ENCODE measurements around the gene EGLN1.

EGLN1 gene

DNA sequence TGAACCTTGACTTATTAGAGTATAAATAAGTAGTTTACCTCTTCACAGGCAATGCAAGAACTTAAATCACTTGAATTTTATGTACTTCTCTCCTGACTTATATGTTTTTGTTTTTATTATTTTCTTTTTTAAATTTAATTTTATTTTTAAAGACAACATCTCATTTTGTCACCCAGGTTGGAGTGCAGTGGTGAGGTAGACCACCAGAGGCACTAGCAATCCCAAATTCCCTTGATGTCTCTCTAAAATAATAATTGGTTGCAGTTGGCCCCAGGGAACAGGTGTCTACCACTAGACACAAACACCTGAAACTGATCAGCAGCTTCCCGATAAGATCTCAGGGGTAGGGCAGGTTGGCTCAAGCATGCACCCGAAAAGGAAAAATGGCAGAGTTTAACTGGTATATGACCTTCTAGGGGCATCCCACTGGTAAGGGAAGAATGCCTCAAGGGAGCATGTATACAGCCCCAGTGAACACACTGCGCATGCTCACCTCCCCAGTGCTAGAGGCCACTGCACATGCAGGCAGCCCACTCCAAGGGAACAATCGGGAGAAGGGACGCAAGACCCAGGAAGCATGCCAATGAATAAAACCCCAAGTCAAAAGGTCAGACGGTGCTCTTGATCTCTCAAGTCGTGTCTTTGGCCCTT is 99.1 kb downstream of the EGLN1 start:
- DNase-seq = no peak

DNA sequence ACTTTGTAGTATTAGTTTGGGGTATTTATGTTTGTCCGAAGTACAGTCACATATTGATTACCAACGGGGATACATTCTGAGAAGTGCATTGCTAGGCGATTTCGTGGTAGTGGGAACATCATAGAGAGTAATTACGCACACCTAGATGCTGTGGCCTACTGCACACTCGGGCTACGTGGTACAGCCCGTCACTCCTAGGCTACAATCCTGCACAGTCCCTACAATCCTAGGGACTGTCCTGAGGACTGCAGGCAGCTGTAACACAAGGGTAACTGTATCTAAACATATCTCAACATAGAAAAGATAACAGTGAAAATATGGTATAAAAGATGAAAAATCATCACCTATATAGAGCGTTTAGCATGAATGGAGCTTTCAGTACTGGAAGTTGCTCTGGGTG is 103.0 kb downstream of the EGLN1 start:
- no peak for DNase-seq

DNA sequence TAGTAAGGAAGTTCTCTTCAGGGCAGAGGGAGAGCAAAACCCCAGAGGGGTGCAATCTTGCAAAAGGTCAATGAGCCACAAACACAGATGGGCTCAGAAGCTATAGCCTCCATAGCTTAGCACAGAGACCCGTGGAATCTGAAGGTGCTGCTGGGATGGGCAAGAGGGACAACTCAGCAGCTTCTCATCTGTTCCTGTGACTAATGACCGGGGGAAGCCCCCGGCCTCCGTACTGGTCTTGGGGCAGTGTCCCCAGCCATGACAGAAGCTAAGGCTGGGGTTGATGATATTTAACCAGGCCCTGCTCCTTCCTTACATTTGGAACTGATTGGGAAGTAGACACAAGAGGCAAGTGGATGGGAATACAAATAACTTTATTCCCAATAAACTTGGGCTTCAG is 103.5 kb downstream of the EGLN1 start:
- DNase-seq = no peak

DNA sequence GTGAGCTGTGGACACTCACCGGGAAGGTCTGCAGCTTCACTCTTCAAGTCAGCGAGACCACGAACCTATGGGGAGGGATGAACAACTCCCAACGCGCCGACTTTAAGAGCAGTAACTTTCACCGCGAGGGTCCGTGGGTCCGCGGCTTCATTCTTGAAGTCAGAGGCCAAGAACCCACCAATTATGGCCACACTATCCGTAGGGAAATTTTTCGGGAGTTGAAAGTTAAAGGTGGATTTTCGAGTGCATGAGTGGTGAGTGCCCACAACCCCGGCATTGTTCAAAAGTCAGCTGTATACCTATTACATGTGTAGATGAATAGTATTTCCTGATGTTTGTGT is 104.1 kb downstream of the EGLN1 start:
- DNase-seq = no peak

DNA sequence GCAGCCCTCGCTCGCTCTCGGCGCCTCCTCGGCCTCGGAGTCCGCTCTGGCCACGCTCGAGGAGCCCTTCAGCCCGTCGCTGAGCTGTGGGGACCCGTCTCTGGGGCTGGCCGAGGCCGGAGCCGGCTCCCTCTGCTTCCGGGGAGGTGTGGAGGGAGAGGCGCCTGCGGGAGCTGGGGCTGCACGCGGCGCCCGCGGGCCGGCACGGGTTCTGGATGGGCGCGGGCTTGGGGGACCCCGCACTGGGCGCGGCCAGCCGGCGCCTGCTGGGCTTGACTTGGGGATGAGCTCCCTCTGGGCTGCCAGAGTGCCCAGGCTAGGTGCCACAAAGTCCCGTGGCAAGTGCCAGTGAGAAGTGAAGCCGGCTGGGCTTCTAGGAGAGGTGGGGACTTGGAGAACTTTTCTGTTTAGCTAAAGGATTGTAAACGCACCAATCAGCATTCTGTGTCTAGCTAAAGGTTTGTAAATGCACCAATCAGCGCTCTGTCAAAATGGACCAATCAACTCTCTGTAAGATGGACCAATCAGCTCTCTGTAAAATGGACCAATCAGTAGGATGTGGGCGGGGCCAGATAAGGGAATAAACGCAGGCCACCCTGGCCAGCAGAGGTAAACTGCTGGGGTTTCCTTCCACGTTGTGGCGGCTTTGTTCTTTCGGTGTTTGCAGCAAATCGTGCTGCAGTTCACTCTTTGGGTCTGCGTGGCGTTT is 104.6 kb downstream of the EGLN1 start:
- DNase-seq = no peak

DNA sequence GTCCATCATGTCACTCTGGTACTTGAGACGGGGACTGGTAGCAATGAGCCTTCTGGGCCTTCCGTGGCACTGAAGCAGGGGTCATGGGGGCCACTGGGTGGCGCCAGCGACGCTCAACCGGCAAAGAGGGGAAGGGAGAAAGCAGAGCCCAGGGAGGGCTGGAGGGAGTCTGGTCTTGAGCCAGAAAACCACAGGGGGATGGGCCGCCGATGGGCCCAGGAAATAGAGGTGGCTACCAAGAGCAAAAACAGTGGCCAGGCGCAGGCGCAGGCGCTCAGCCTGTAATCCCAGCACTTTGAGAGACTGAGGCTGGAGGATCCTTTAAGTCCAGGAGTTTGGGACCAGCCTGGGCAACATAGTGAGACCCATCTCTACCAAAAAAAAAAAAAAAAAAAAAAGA is 106.2 kb downstream of the EGLN1 start:
- DNase-seq = peak; percentile 62

Data from hematopoietic multipotent progenitor cell treated with erythropoietin and hydrocortisone succinate and interleukin-3 and kit ligand, for 8 days (in vitro differentiated cells).